KOPT-K1 (cell line): ENCODE measurements around the gene ABO.
"Not testable (repeated sequence)": the region's sequence is repeated elsewhere in the genome, so short reads cannot be mapped to it uniquely, and the experiment has no call there.

Source experiments
- H3K27ac ChIP-seq: fragments of 200-600 bp; sonication (generic); 2 replicates; pipeline ENCODE4 v1.5.1; 2016; ENCODE audit warnings: antibody characterized with exemption, mild to moderate bottlenecking, low read depth, low read length; ENCODE audit not compliant: poor library complexity, severe bottlenecking
- H3K36me3 ChIP-seq: fragments of 200-600 bp; sonication (generic); 2 replicates; pipeline ENCODE4 v1.5.1; 2017; ENCODE audit warnings: antibody characterized with exemption, mild to moderate bottlenecking, low read length, moderate library complexity; ENCODE audit not compliant: insufficient read depth
- H3K9me3 ChIP-seq: fragments of 200-600 bp; sonication (generic); 2 replicates; pipeline ENCODE4 v1.5.1; 2017; ENCODE audit warnings: antibody characterized with exemption, low read length, mild to moderate bottlenecking; ENCODE audit not compliant: insufficient read depth, poor library complexity, severe bottlenecking

ABO gene

DNA sequence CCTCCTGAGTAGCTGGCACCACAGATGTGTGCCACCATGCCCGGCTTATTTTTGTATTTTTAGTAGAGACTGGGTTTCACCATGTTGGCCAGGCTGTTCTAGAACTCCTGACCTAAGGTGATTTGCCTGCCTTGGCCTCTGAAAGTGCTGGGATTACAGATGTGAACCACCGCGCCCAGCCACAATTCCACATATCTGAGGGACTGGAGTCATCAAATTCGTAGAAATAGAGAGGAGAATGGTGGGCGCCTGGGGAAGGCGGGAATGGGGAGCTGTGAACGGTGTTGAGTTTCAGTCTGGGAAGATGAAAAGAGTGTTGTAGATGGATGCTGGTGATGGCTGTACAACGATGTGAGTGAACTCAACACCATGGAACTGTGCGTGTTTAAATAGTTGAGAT lies 1.9 kb upstream of the ABO start:
- H3K9me3 ChIP-seq: peaks cover 28% of the 10 kb centered on the region
- H3K36me3 ChIP-seq: no peaks in the 10 kb centered on the region
- H3K27ac ChIP-seq: no peak overlapping the region

DNA sequence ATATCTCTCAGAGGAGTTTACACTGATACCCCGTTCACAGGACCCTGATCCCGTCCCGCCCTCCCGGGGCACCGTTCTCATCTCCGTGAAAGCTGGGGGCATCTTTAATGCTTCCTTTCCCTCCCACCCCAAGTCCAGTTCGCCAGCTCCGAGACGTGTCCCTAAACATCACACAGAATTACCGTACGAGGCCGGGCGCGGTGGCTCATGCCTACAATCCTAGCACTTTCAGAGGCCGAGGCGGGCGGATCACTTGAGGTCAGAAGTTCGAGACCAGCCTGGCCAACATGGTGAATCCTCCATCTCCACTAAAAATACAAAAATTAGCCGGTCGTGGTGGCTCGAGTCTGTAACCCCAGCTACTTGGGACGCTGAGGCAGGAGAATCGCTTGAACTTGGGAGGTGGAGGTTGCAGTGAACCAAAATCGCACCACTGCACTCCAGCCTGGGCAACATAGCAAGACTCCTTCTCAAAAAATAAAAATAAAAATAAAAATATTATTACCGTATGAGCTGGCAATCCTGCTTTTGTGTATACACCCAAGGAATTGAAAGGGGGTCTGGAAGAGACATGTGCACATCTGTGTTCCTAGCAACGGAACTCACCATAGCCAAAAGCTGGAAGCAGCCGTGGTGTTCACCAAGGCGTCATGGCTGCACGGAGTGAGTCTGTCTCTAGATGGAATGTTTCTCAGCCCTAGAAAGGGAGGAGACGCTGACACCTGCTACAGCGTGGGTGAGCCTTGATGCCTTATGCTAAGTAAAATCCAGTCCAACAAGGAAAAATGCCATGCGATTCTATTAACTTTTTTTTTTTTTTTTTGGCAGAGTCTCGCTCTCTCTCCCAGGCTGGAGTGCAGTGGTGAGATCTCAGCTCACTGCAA lies 1.2 kb upstream of the ABO start:
- H3K27ac ChIP-seq: no peak overlapping the region

DNA sequence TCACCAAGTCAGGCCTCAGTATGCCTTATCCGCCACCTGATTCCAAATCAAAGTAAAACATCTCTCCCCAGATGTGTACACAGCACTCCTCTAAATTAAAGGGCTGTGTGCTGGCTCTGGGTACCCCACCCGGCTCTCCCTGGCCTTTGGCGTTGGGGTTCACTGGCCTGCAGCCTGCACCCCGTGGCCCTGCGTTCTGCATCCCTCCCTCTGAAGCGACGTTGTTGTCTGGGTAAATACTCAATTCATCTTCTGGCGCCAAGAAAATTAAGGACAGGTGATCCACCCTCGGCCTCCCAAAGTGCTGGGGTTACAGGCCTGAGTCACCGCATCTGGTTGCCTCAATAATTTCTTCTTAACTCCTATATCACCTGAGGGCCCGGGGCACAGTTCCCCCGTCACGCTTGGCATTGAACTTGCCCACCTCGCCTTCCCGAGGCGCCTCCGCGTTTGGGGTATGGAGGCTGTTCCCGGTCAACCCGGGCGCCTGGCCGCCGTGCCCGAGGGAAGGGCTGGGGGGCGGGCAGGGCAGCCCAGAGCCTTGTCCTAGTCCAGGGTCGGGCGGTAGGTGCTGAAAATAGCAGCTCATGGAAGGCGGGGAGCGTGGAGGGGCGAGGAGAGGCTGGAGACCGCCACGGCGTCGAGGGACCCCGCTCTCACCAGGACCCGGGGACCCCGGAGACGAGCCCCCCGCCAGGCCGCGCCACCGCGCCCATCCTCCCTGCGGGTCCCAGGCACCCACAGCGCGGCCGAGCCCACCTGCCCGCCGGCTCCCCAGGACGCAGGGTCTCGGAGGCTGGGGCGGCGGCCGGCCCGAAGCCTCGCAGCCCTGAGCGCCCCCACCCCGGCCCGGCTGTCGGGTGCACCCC lies 531 bp downstream of the ABO start:
- Histone ChIP-seq H3K36me3 (no peaks in the 10 kb centered on the region), H3K27ac (no peak overlapping the region)

More for the DNA sequence above, 1.2 kb upstream of the ABO start:
- H3K9me3 ChIP-seq: peaks cover 28% of the 10 kb centered on the region
- H3K36me3 ChIP-seq: no peaks in the 10 kb centered on the region

DNA sequence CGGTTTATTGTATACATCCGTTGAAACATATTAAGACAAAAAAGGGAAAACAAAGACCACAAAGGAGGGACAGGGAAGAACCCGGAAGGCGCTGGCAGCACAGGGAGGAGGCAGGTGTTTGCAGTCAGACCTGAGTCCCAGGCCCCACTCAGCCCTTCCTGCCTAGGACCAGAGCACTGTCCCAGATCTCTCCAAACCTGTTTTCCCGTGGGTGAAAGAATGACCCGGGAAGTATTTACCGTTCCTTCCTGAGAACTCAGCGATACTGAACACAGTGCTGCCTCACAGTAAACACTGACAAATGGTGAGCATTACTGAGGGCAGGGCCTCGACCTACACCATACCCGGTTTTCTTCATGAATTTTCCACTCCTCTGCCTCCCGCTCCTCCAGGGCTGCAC lies 1.2 kb downstream of the ABO start:
- H3K36me3 ChIP-seq: no peaks in the 10 kb centered on the region
- no peak overlapping the region for H3K27ac ChIP-seq
- peaks cover 23% of the 10 kb centered on the region for H3K9me3 ChIP-seq

More for the DNA sequence above, 531 bp downstream of the ABO start:
- H3K9me3 ChIP-seq: peaks cover 28% of the 10 kb centered on the region

DNA sequence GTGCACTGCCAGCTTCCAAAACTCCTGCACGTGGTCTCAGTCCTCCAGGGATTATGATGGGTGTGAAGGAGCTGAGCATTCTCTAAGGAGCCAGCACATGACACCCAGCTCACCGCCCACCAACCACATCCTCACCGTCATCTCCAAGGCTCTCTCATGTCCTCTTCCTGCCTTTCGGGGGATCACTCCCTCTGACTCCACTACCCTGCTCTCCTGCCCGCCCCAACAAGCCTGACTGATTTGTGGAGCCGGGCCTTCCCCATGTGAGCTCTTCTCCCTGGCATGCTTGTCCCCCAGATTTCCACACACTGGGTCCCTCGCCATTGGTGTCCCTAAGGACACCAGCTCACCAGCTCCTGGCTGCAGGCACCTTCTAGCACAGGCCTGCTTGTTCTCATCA lies 1.9 kb downstream of the ABO start:
- no peak overlapping the region for H3K27ac ChIP-seq
- peaks cover 16% of the 10 kb centered on the region for H3K9me3 ChIP-seq
- H3K36me3 ChIP-seq: no peaks in the 10 kb centered on the region

DNA sequence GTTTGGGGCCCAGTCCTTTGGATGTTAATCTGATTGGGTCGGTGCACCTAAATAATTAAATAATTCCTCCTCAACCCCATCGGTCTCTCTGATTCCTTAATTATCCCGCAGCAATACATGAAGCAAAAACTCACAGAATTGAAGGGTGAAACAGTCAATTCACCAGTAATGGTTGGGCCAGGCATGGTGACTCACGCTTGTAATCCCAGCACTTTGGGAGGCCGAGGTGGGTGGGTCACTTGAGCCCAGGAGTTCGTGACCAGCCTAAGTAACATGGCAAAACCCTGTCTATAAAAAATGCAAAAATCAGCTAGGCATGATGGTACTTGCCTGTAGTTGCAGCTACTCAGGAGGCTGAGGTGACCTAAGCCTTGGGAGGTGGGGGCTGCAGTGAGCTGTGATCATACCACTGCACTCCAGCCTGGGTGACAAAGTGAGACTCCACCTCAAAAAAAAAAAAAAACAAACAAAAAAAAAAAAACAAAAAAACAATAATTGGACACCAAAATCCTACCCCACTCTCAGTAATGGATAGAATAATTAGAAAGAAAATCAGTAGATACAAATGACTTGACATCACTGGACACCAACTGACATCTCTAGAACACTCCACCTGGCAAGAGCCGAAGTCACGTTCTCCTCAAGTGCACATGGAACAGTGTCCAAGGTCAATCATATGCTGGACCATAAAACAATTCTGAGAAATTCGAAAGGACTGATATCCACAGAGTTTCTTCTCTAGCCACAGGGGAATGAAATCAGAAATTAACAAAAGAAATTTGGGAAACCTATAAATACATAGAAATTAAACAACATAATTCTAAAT lies 5.3 kb downstream of the ABO start:
- no peaks in the 10 kb centered on the region for H3K36me3 ChIP-seq
- H3K9me3 ChIP-seq: peaks cover 7% of the 10 kb centered on the region
- H3K27ac ChIP-seq: no peak overlapping the region

DNA sequence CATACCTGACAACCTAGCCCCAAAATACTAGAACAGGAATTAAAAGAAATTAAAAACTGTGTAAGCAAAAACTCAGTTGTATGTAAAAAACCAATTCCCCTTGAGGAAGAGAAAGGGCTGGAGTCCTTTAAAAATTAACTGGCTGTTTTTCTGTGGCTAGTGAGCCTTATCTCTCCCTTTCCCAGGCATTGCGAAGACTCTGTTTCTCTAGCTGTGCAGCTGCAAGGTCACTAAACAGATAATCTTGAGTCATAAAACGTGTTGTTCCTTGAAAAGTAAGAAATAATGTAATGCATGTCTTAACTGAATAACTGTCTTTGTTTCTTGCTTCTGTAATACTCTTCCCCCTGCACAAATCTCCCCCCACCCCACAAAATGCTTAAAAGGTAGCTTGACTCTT lies 5.9 kb downstream of the ABO start:
- not testable (repeated sequence) for H3K36me3 ChIP-seq, H3K27ac ChIP-seq

DNA sequence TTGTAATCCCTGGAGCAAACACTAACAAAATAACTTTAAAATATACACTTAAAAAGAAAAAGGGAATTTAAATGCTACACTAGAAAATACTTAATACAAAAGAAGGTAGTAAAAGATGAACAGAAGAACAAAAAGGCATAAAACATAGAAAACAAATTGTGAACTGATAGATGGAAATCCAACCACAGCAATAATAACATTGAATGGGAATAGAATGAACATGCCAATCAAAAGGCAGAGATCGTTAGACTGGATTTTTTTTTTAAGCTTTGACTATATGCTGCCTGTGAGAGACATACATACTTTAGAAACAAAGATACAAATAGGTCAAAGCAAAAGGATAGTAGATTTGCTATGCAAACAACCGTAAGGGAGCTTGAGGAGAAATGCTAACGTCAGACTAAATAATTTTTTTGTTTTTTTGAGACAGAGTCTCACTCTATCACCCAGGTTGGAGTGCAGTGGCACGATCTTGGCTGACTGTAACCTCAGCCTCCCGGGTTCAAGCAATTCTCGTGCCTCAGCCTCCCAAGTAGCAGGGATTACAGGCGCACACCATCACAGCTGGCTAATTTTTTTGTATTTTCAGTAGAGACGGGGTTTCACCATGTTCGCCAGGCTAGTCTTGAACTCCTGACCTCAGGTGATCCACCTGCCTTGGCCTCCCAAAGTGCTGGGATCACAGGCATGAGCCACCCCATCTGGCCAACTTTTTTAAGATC lies 6.5 kb downstream of the ABO start:
- Histone ChIP-seq H3K9me3 (no peaks in the 10 kb centered on the region), H3K36me3 (no peaks in the 10 kb centered on the region), H3K27ac (no peak overlapping the region)

More for the DNA sequence above, 5.9 kb downstream of the ABO start:
- not testable (repeated sequence) for H3K9me3 ChIP-seq

DNA sequence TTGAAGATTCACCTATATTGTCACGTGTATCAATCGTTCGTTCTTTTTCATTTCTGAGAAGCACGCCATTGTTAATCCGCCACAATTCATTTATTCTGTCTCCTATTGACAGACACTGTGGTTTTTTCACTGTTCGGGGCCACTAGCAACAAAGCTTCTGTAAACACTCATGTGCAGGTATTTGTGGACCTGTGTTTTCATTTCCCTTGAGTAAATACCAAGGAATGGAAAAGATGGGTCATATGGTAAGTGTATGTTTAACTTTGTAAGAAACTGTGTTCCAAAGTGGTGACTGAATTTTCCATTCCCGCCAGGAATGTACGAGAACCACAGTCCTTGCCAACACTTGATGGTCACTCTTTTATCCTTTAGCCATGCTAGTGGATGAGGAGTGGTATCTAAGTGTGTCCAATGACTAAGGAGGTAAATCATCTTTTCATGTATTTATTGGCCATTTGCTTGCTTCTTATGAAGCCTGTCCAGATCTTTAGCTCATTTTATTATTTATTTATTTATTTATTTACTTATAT lies 10.7 kb downstream of the ABO start:
- Histone ChIP-seq H3K36me3 (no peaks in the 10 kb centered on the region), H3K9me3 (no peaks in the 10 kb centered on the region), H3K27ac (no peak overlapping the region)

DNA sequence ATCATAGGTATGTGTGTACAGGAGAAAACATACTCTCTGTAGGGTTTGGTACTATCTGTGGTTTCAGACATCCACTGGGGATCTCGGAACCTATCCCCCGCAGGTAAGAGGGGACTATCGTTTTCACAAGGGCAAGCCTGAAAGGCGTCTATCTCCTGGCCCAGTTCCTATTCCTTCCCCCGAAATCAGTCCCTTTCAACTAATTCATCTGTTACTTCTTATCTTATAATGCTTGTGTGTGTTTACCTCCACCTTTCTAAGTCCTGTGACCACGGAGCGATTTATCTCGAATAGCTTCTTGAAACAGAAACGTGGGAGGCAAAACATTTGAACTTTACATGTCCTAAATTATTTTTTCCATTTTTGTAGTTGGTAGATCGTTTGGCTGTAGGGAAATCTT lies 11.4 kb downstream of the ABO start:
- Histone ChIP-seq H3K27ac (no peak overlapping the region), H3K9me3 (no peaks in the 10 kb centered on the region), H3K36me3 (no peaks in the 10 kb centered on the region)

DNA sequence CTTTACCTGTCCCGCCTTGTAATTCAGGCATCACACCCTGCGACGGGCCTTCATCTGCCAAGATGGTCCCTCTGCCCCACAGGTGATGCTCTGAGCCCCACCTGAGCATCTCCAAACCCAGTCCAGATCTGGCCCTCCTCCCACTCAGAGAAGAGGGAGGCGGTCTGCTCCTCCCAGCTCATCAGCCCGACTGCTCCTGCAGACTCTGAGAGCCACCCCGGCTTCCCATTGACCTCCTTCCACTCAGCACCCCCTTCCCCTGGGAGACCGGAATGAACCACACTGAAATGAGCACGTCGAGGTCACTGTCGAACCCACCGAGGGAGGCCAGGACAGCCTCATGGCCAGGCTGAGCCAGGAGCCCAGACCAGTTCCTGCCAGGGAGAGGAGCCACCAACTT lies 12.8 kb downstream of the ABO start:
- Histone ChIP-seq H3K27ac (no peak overlapping the region), H3K36me3 (no peaks in the 10 kb centered on the region), H3K9me3 (no peaks in the 10 kb centered on the region)

DNA sequence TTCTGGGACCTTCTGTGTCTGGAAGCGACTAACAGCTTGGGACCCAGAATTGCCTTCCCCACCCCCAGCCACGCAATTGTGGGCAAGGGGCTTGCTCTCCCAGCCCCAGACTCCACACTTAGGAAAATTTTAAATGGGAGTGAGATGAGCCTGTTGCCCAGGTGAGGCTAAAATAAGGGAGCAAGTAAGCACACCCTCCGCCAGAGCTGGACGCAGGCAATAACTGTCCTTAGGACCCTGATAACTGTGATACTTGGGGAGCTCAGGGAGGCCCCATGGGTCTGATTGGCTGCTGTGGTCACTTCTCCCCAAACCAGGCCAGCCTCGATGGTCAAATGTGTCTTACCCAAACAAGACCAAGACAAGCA lies 13.3 kb downstream of the ABO start:
- Histone ChIP-seq H3K27ac (no peak overlapping the region), H3K9me3 (no peaks in the 10 kb centered on the region), H3K36me3 (no peaks in the 10 kb centered on the region)

DNA sequence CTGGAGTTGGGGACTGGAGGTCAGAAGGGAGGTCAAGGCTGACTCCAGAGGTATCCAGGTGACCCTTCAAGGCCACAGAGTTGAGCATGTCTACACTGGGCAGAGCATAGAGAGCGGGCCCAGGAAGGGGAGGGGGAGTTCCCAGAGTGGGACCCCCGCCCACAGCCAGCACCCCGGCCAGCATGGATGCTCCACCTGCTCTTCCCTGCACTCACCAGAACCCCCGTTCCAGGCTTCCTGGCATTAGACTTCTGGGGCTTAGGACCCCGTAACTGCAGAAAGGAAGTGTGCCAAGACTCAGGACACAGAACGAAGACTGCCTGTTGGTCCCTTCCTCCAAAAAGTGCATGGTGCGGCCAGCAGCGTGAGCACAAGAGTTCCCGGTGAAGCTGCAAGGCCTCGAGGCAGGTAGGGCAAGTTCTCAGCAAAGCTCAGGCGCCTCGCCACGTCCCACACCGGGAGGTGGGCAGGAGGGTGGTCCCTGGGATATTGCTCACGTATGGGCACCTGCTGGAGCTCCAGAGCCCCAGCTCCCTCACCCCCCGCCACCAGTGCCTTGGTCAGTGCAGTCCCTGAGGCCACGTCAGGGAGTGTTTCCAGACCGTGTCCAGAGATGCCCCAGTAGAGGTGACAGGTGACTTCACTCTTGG lies 13.8 kb downstream of the ABO start:
- Histone ChIP-seq H3K36me3 (no peaks in the 10 kb centered on the region), H3K27ac (no peak overlapping the region)

More for the DNA sequence above, 13.8 kb downstream of the ABO start:
- H3K9me3 ChIP-seq: no peaks in the 10 kb centered on the region
